8988T (cell line): Measurements from ENCODE around the gene NAAA.
"Not testable (repeated sequence)": the region's sequence is repeated elsewhere in the genome, so short reads cannot be mapped to it uniquely, and the experiment has no call there.

Experiments used
- DNase-seq: peaks from one replicate; pipeline ENCODE4 v3.0.0; 2011

Gene NAAA

DNA sequence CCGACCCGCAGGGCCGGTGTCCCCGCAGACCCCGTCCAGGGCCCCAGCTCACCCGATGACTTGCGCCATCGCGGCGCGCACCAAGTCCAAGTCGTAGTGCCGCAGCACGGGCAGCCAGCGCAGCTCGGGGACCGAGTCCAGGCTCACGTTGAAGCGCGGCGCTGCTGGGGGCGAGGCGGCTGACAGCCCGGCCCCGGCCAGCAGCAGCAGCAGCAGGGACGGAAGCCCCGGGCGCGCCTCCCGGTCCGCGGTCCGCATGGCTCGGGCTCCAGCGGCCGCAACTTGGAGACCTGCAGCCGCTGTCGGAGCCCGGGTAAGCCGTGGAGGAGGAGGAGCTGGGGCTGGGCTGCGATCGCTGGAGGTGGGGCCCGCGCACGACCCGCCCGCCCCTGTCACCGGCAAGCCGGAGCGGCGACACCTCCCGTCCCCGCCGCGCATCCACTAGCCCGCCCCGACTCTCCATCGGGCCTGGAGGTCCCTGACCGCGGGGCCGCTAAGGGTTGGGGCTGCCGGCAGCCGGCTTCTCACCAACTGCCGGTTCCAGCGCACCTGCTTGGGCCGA is at the start of gene NAAA:
Gene NAAA, minus strand, starts transcription at position 322 of the 562 bp plus-strand sequence. Its CDS starts 64 bp downstream, at position 258.
- peak; percentile 65 for DNase-seq

DNA sequence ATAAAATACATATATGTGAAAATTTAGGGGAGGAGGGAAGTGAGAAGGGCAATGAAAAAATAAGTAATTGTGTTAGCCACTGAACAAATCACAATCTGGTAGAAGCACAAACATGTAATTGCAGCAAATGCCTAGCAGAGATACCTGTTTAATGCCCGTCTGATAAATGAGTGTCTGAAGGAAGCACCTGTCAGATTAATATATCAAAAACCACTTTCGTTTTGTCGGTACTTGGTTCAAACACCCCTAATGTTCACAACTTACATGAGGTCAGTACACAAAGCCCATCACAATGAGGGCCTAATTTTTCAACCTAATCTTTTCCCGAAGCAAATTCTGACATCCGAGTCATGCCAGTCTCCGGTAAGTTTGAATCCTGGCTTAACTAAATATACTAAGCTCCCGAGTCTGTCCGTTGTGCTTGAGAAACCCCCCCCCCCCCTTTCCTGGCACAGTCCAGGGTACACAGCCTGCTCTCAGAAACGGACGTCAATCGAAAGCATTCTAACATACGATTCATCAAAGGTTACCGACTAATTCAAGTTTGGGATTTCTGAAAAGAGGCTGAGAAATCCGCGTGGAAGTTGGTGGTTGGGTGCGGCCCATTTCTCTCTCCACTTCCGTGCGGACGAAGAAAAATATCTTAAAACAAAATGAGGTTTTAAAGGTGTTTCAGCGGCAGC is 49.2 kb upstream of the NAAA start:
- no peak for DNase-seq

DNA sequence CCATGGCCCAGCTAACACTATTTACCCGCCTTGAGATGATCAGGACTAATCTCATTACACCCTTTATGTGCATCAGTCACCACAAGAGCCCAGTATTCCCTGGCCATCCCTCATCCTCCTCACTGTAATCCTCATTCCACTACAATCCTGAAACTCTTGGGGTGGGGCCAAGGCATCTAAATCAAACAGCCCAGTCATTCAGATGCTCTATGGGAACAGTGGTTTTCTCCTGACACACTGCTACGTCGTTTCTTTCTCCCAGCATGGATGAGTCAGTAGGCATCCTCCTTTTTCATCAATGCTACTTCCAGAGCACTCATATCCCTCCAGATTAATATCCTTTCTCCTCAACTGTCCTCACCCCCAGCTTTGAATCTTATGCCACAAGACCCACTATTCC is 44.3 kb upstream of the NAAA start:
- no peak for DNase-seq

- no peak for DNase-seq
Measured at GRCh38 chr4:75980576-75980975, 39.8 kb upstream of the NAAA start.

DNA sequence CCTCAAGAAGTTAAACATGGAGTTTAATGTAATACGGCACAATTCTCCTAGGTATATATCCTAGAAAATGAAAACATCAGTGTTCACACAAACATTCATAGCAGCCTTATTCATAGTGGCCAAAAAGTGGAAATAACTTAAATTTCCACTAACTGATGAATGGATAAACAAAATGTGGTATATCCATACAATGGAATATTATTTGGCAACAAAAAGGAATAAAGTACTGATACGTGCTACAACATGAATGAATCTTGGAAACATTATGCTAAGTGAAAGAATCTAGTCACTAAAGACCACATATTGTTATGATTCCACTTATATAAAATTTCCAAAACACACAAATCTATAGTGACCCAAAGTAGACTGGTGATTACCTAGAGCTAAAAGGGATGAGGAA is 35.4 kb upstream of the NAAA start:
- DNase-seq = no peak

DNA sequence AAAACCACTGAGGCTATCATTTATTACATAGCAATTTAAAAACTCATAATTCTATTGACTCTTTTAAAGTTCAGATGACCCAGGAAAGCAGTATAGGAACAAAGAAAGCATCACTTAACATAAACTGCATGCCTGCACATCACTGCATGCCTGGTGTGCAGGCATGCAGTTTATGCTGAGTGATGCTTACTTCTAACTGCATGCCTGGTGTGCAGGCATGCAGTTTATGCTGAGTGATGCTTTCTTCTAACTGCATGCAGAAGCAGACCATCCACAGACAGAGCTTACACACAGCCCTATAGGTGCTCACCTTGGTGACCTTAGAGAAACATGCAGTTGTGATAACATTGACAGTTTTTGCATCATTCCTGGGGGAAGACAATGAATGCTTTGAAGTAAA is 33.0 kb upstream of the NAAA start:
- no peak for DNase-seq

GRCh38 chr4:75968084-75968483 is 27.3 kb upstream of the NAAA start:
- no peak for DNase-seq

DNA sequence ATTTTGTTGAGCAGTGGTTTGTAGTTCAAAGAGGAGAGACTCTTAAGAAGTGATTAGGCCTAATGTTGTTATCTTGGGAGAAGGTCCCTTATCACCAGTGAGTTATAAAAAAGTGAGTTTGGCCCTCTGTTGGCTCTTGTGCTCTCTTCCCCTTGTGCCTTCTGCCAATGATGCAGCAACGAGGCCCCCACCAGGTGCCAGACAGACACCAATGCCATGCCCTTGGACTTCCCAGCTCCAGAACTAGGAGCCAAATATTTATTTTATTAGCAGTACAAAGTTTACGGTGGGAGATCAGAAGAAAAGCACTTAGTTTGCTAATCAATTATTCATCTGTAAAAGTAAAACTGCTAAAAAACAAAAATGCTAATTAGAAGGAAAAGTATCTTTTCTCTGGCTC is 22.7 kb upstream of the NAAA start:
- no peak for DNase-seq

DNA sequence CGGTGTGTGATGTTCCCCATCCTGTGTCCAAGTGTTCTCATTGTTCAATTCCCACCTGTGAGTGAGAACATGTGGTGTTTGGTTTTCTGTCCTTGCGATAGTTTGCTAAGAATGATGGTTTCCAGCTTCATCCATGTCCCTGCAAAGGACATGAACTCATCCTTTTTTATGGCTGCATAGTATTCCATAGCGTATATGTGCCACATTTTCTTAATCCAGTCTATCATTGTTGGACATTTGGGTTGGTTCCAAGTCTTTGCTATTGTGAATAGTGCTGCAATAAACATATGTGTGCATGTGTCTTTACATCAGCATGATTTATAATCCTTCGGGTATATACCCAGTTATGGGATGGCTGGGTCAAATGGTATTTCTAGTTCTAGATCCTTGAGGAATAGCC is 21.3 kb upstream of the NAAA start:
- not testable (repeated sequence) for DNase-seq

- DNase-seq = not testable (repeated sequence)
Measured at GRCh38 chr4:75958546-75958945, 17.7 kb upstream of the NAAA start.

DNA sequence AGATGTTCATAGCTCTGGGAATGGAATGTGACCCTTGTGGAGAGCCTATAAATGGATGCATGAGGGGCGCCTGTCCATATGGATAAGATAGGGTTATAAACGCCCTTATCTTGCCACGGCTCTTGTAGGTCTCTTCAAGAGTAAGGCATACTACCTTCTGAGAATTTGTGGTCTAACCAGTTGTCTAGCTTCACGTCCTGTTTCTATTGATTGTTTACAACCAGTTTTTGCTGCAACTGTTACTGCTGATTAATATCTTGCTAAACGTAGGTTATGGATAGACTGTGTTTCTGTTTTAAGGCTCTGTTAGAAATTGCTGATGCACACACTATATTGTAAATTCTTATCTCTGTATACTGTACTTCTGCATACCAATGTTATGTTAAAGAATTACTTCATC is 14.0 kb upstream of the NAAA start:
- not testable (repeated sequence) for DNase-seq

DNA sequence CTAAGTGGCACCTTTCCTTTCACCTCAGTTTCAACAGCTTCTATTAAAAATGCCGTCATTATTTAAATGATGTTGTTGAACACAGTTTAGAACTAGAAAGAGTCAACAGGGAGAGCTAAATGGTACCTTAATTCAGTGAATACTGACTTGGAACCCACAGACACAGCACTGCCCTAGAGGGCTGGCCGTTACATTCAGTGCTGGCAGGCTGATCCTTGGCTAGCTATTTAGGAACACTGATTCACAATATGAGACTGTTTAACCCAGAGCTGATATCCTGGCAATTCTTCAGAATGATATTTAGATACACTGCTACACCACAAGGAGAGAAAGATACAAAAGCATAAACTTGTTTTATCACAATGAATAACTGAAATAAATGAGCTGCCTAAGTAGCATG is 12.7 kb upstream of the NAAA start:
- DNase-seq = no peak

- no peak for DNase-seq
Measured at GRCh38 chr4:75950213-75950815, 9.5 kb upstream of the NAAA start.

DNA sequence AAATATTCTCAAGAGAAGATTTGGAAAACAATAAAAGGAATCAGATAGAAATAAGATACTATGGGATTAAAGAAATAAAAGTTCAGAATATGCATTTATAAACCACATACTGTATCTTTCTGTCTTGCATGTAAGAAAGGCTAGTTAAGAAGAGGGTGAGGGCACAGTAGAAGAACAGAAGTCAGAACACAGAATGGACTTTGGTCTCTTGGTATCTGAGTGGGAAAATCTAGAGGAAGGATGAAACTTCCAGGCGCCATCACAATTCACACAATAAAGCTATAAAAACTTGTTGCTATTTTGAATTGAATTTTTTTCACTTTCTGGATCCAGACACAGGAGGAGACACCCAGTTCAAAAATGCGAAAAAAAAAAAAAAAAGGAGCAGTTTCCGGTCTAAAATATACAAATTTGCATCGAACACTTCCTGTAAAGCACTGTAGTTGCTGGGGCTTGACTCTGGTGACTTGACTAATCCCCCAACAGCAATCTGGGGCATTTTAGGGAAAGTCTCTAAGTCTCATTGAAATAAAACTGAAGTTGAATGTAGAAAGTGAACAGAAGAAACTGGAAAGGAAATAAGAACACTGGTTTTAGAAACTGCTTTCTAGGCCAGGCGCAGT is 8.1 kb upstream of the NAAA start:
- no peak for DNase-seq

DNA sequence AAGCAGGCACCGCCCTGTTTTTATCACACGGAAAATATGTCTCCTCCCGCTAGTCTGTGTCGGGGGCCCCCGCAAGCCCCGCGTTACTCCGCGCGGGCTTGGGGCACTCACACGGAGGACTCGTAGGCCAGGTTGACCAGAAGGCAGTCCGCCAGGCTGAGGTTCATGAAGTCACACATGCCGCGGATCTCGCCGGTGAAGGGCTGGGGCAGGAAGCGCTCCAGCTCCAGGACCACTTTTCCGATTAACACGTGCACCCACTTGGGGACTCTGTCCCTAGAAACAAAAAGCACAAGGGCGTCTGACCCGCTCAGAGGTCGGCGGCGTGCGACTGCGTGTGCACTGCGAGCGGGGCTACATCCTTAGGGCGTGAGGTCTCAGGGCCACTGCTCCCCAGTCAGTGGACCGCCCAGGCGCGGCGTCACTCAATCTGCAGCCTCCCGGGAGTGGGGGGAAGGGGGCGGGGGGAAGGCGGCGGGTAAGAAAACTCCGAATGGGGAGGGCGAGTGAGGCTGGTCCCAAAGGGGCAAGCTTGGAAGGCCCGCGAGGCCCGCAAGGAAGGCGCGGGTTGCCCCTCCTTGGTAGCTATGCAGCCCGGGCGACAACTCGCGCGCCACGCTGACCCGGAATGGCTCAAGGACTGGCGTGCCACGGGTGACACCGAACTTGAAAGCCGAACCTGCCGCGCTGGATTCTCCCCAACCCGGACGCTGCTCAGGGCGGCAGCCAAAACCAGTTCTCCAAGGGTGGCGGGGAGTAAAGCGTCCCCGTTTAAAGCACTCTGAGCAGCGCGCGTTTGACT is 722 bp downstream of the NAAA start:
- peak; percentile 63 for DNase-seq

- no peak for DNase-seq
Measured at GRCh38 chr4:75935628-75936027, 5.2 kb downstream of the NAAA start.

DNA sequence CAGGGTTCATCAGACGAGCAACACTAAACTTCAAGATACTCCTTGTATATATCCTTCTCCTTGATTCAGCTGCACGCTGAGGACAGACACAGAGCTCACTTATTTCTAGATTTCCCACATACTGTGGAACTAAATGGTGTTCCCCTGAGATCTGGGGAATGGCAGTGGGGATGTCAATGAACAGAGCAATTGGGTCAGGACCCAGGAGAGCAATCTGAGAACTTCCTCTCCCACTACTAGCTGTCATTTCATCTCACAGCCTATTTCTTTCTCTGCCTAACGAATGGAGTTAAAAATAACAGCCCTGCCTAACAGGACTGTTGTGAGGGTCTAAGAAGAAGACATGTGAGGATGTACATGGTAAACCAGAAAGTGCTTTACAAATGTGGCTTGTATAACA is 10.7 kb downstream of the NAAA start:
- no peak for DNase-seq

GRCh38 chr4:75924916-75925315 is 15.9 kb downstream of the NAAA start:
- not testable (repeated sequence) for DNase-seq

GRCh38 chr4:75924309-75924827 is 16.4 kb downstream of the NAAA start:
- no peak for DNase-seq

DNA sequence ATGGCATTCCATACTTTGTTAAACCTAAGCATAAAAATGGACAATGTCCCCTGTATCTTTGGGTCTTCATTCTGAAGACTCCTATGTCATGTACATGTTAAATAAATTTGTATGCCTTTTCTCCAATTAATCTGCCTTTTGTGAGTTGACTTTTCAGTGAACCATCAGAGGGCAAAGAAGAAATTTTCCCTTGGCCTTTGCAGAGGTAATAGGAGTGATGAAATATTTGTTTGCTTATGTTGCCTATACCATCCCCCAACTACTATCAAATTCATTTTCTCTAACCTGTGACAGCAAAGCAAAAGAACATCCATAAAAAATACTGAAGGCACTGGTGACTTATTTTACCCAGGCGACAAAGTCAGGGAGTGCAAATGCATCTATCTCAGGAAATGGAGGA is 18.2 kb downstream of the NAAA start:
- no peak for DNase-seq

DNA sequence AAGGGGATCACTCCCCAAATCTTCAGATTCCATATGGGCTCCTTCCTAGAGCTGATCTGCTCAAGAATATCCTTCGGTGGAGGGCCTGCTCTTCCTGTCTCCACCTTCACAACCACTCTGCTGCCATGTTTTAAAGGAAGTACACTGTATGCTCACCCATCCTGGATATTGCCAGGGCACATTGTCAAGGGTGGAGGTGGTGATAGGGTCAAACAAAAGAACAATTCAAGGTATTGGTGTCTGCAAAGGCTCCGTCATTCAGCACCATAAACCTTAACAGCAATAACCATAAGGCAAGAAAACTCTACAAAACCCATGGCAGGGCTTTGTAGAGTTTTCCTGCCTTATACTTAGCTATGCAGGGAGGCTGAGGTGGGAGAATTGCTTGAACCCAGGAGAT is 18.9 kb downstream of the NAAA start:
- no peak for DNase-seq

GRCh38 chr4:75920327-75920726 is 20.5 kb downstream of the NAAA start:
- DNase-seq = no peak

- no peak for DNase-seq
Measured at GRCh38 chr4:75919920-75920319, 20.9 kb downstream of the NAAA start.
